Kidney epithelial cell (primary cell): ENCODE results near the gene MYCN. TPM values are rescaled to one million over a fixed set of nuclear protein-coding genes. Genes with fewer than 3 reads are reported as not detected.

Experiments
- DNase-seq: peaks from one replicate; pipeline ENCODE4 v3.0.0-alpha.2; 2010; ENCODE audit warnings: low read depth
- H3K27me3 ChIP-seq: 2 replicates; pipeline ENCODE4 v1.6.0; 2011; ENCODE audit warnings: low read length; ENCODE audit not compliant: control insufficient read depth, insufficient read depth
- H3K36me3 ChIP-seq: 2 replicates; pipeline ENCODE4 v1.5.1; 2011; ENCODE audit warnings: low read length; ENCODE audit not compliant: control insufficient read depth, insufficient read depth
- H3K4me3 ChIP-seq: 2 replicates; pipeline ENCODE4 v1.5.1; 2011; ENCODE audit warnings: low read depth, mild to moderate bottlenecking, control low read depth, low read length
- CTCF ChIP-seq: IDR thresholded peaks from 2 replicates; pipeline ENCODE4 v1.5.1; 2011; ENCODE audit warnings: mild to moderate bottlenecking, moderate library complexity, low read length, control low read depth, inconsistent platforms; ENCODE audit not compliant: insufficient read depth, poor library complexity, severe bottlenecking
- total RNA-seq: library from RNA; depleted of rRNA; stranded (reverse); fragments of >200 nt; gene quantifications from 2 replicates; pipeline ENCODE4 v1.2.3, GENCODE V29; 2015

The MYCN gene
- total RNA-seq, 1 donor from 2014 or later: 0.54 TPM

DNA sequence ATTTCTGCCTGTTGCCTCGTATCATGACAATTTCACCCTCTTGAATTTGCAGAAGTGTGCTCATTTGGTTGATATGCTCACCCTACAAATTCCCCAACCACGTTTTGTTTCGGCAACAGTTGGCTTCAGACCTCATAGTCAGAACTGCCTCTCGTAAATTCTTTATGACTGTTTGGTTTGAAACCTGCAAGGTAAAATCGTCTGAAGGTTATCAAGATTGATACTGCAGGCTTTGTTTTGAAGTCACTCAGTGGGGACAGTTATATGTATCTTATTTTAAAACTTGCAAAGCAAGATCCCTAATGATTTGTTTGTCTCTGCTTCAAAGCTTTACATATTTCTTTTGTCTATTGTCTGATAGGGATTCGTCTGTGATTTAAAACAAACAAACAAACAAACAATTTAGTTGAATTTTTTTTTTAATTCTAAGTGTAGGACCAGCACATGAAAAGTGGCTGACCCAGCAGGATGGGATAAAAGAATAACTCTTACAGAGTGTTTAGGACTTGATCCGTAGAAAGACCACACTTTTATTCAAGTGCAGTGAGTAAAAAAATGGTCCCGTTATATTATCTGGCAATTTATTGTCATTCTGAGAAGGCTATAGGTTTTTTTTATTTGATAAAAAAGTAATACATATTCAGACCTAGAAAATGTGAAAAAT lies 45.7 kb upstream of the MYCN start:
- Histone ChIP-seq H3K36me3 (no peaks in the 10 kb centered on the region), H3K4me3 (no peak overlapping the region), H3K27me3 (no peaks in the 10 kb centered on the region)
- DNase-seq: no peak
- TF ChIP-seq CTCF: no peak

GRCh38 chr2:15895615-15896469 lies 44.5 kb upstream of the MYCN start:
- no peak for DNase-seq
- H3K4me3 ChIP-seq: no peak overlapping the region
- no peaks in the 10 kb centered on the region for H3K36me3 ChIP-seq
- H3K27me3 ChIP-seq: no peaks in the 10 kb centered on the region
- TF ChIP-seq CTCF: no peak

DNA sequence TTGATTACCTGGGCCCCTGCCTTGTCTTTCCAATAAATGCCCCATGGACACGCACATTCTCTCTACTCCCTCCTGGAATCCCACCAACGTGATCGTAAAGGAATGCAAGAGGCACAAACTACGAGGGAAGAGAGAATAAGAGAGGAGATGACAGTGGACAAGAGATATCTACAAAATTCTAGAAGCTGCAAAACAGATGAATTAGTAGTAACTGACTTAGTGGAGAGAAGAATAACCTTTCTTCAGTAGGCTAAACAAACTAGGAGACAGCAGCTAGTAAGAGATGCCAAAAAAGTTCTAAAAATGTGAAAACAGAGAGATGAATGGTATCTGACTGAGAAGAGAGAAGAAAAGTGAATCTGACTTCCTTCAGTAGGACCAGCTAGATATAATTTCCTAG lies 43.5 kb upstream of the MYCN start:
- TF ChIP-seq CTCF: no peak
- Histone ChIP-seq H3K36me3 (no peaks in the 10 kb centered on the region), H3K4me3 (no peak overlapping the region), H3K27me3 (no peaks in the 10 kb centered on the region)
- DNase-seq: no peak

- no peak for TF ChIP-seq CTCF
- no peaks in the 10 kb centered on the region for H3K36me3 ChIP-seq
- DNase-seq: no peak
- H3K4me3 ChIP-seq: no peak overlapping the region
- H3K27me3 ChIP-seq: no peaks in the 10 kb centered on the region
These were observed 42.8 kb upstream of the MYCN start for GRCh38 chr2:15897431-15898098.

- Histone ChIP-seq H3K27me3 (no peaks in the 10 kb centered on the region), H3K4me3 (no peak overlapping the region), H3K36me3 (no peaks in the 10 kb centered on the region)
- TF ChIP-seq CTCF: no peak
- DNase-seq: no peak
These were observed 41.1 kb upstream of the MYCN start for GRCh38 chr2:15899327-15899612.
